VCaP (cell line): ENCODE results near the gene LRRTM4.

Source experiments
- H3K27ac ChIP-seq: fragments of 450-650 bp; 2 replicates; pipeline ENCODE4 v1.5.1; 2017
- CTCF ChIP-seq: fragments of 450-650 bp; conservative IDR thresholded peaks from 2 replicates; pipeline ENCODE4 v1.5.1; 2017; ENCODE audit warnings: mild to moderate bottlenecking, moderate library complexity

The LRRTM4 gene

GRCh38 chr2:77296791-77297190 is 225.4 kb downstream of the LRRTM4 start:
- no peak overlapping the region for H3K27ac ChIP-seq
- TF ChIP-seq CTCF: no peak

DNA sequence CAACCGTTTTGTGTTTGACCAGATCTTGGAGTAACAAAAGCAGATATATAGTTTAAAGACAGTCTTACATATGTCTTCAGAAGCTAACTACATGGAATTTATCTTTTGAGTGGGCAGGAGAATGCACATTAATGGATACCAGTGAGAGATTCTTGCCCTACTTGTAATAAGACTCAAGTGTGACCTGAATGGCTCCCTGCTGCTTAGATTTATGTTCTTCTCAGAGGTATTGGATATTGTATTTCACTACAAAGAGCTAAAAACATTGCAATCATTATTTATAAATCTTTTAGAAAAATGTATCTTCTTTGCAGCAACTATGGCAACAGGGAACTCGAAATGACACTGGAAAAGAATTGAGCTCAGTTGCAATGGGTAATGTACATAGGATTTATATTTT is 227.7 kb downstream of the LRRTM4 start:
- no peak overlapping the region for H3K27ac ChIP-seq
- TF ChIP-seq CTCF: no peak

GRCh38 chr2:77284353-77284752 is 237.8 kb downstream of the LRRTM4 start:
- no peak for TF ChIP-seq CTCF
- no peak overlapping the region for H3K27ac ChIP-seq

DNA sequence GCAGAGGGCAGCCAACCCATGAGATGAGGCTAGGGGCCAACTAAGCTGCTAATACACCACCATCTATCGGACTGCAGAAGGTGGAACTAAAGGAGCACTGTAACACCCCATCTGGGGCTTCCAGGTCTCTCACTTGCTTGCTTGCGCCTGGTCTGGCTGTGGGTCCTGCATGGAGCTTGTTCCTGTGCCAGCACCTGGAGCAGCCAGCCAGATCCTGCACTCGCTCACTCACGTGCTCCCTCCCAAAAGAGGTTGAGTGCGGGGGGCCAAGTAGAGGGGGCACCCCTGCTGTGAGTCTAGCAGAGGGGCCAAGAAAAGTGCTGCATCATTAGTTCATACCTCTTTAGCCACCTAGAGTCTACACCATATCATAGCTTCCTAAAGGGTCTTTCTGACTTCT is 250.9 kb downstream of the LRRTM4 start:
- no peak overlapping the region for H3K27ac ChIP-seq
- TF ChIP-seq CTCF: no peak

- no peak for TF ChIP-seq CTCF
- no peak overlapping the region for H3K27ac ChIP-seq
Measured at GRCh38 chr2:77270433-77270832, 251.7 kb downstream of the LRRTM4 start.

- H3K27ac ChIP-seq: no peak overlapping the region
- TF ChIP-seq CTCF: no peak
Measured at GRCh38 chr2:77268626-77269025, 253.6 kb downstream of the LRRTM4 start.

DNA sequence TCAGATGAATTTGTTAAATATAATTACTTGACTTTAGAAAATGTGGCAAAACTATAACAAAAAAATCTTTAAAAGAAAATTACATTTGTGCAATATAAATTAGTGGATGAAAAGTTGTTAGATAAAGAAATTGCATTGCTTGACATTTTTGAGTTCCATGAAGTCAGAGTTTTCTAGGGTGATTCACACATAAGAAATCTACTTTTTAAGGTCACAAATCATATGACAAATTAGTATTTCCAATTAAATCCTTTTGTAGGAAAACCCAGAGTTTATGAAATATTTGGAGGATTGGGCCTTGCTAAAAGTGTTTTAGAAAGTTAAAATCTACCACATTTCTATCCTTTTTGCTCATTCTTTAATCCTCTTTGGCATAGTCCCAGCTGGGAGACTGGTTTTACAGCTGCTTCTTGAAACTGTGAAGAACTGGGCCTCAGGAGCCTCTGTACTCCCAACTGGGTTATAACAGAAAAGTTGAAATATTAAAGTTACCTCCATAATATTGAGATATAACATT is 289.2 kb downstream of the LRRTM4 start:
- no peak overlapping the region for H3K27ac ChIP-seq
- no peak for TF ChIP-seq CTCF

- no peak for TF ChIP-seq CTCF
- H3K27ac ChIP-seq: no peak overlapping the region
Measured at GRCh38 chr2:77228391-77228790, 293.8 kb downstream of the LRRTM4 start.
